ENCODE measurements around the gene MACF1. TPM values are rescaled to one million over a fixed set of nuclear protein-coding genes. Genes with fewer than 3 reads are reported as not detected.

MACF1 gene
- total RNA-seq, 1 experiment from 2014 or later, result 190 TPM

GRCh38 chr1:39261712-39262221 lies 57.3 kb downstream of the MACF1 start:
- no peak overlapping the region for H3K18ac ChIP-seq (ENCODE audit: insufficient read length, low read depth, low read length)
- H3K27ac ChIP-seq (ENCODE audit: insufficient read length, low read depth, low read length), result no peak overlapping the region
- H2BK20ac ChIP-seq (ENCODE audit: low read depth, low read length, poor library complexity, severe bottlenecking), result no peak overlapping the region
- no peak overlapping the region for H3K56ac ChIP-seq (ENCODE audit: insufficient read length, low read depth, low read length)
- no peaks in the 10 kb centered on the region for H4K20me1 ChIP-seq (ENCODE audit: control insufficient read depth, insufficient read depth, insufficient read length)
- no peak overlapping the region for H2AFZ ChIP-seq (ENCODE audit: low read length)
- no peaks in the 10 kb centered on the region for H3K27me3 ChIP-seq (ENCODE audit: insufficient read depth, low read length)
- H4K91ac ChIP-seq (ENCODE audit: insufficient read length, low read depth, low read length), result no peak overlapping the region
- H4K5ac ChIP-seq (ENCODE audit: insufficient read length, low read depth, low read length), result no peak overlapping the region
- H3K4me1 ChIP-seq (ENCODE audit: insufficient read depth, low read length), result no peaks in the 10 kb centered on the region
- TF ChIP-seq CTCF (conservative IDR thresholded peaks at IDR 0.05), result no peak
- no peak overlapping the region for H3K4ac ChIP-seq (ENCODE audit: low read depth, low read length)
- no CpG with 5 or more reads among the region's 2 CpGs for WGBS (ENCODE audit: extremely low coverage, insufficient read length, low lambda C conversion rate)
- H3K79me2 ChIP-seq (ENCODE audit: insufficient read depth, low read length), result no peaks in the 10 kb centered on the region; the same call in 1 of the 2 replicates
- no peak overlapping the region for H3K4me2 ChIP-seq (ENCODE audit: insufficient read depth, insufficient read length, low read length)
- peaks cover 19 to 31% of the 10 kb centered on the region in 2 experiments for H3K4me1 Mint-ChIP-seq
- DNase-seq, result no peak
- no peak overlapping the region for H4K8ac ChIP-seq (replicated peaks; ENCODE audit: insufficient read length, low read depth, low read length)
- no peak overlapping the region for H2BK15ac ChIP-seq (ENCODE audit: low read depth, low read length)
- no peaks in the 10 kb centered on the region for H3K27me3 Mint-ChIP-seq (ENCODE audit: low read depth)
- no peak overlapping the region for H3K4me3 Mint-ChIP-seq
- H3K14ac ChIP-seq (ENCODE audit: insufficient read depth, low read length), result no peak overlapping the region
- no peak overlapping the region for H2AK5ac ChIP-seq (ENCODE audit: insufficient read length, low read length)
- no peak overlapping the region for H2BK120ac ChIP-seq (ENCODE audit: low read depth, low read length, poor library complexity, severe bottlenecking)
- no peak overlapping the region for H2BK5ac ChIP-seq (ENCODE audit: insufficient read length, low read length)
- no peak overlapping the region for H3K23ac ChIP-seq (ENCODE audit: insufficient read length, low read depth, low read length)
- no peaks in the 10 kb centered on the region for H3K23me2 ChIP-seq (ENCODE audit: insufficient read length, low read depth, low read length, poor library complexity, severe bottlenecking)
- no peak overlapping the region for H3K9ac ChIP-seq (ENCODE audit: extremely low read depth, insufficient read length, low read length)
- H3T11ph ChIP-seq (ENCODE audit: low read length), result no peak overlapping the region
- no peak overlapping the region for H3K27ac Mint-ChIP-seq
- H3K79me1 ChIP-seq (ENCODE audit: insufficient read depth, low read depth, low read length, poor library complexity, severe bottlenecking), result peaks cover 2% of the 10 kb centered on the region
- peaks cover 4 to 17% (median 4%) of the 10 kb centered on the region in 3 experiments; a peak in 4 of 7 replicates for H3K36me3 Mint-ChIP-seq (ENCODE audit: insufficient read depth in 1 of 3, low read depth in 3 of 3)
- no peak overlapping the region for H2BK12ac ChIP-seq (ENCODE audit: insufficient read length, low read depth, low read length)
- H3K9me3 Mint-ChIP-seq, result no peaks in the 10 kb centered on the region
- no peaks in the 10 kb centered on the region for H3K9me3 ChIP-seq (ENCODE audit: control insufficient read depth, low read depth, low read length)
